PC-3 (cell line): Measurements from ENCODE around the gene COL6A2. TPM values are rescaled to one million over a fixed set of nuclear protein-coding genes. Genes with fewer than 3 reads are reported as not detected.

Experiments
- ATAC-seq: fragments of 200-7000 bp; cut with Tn5 transposase; 2 replicates; pipeline ENCODE4 v1.9.1; 2020; ENCODE audit warnings: mild to moderate bottlenecking, moderate library complexity
- BruUV-seq: library from RNA; stranded (reverse); fragments of 400-500 nt; replicated peaks from 2 replicates; lab custom pipeline; 2021; lab: Mats Ljungman, UMichigan
- CTCF ChIA-PET: fragments of 300-600 bp; sonication (Branson Sonifier 250); formaldehyde crosslinking; loops from one replicate; lab custom pipeline; 2022; ENCODE audit warnings: antibody characterized with exemption; lab: Charles Lee
- POLR2A ChIA-PET: fragments of 300-600 bp; sonication (Branson Sonifier 250); formaldehyde crosslinking; loops from one replicate; lab custom pipeline; 2022; ENCODE audit warnings: antibody characterized with exemption; ENCODE audit not compliant: unreplicated experiment; lab: Charles Lee
- DNase-seq: peaks from one replicate; pipeline ENCODE4 v3.0.0-alpha.2; 2015
- H2AFZ ChIP-seq: fragments of 300-600 bp; sonication (generic); 2 replicates; pipeline ENCODE4 v1.6.0; 2016; ENCODE audit warnings: antibody characterized with exemption, low read length
- H3F3A ChIP-seq: fragments of 300-600 bp; sonication (generic); one replicate; pipeline ENCODE4 v1.6.0; 2017; ENCODE audit warnings: antibody characterized with exemption, low read length, control low read depth, mild to moderate bottlenecking; ENCODE audit not compliant: unreplicated experiment
- H3K27ac ChIP-seq: fragments of 300-600 bp; sonication (generic); 2 replicates; pipeline ENCODE4 v1.5.1; 2016; ENCODE audit warnings: mild to moderate bottlenecking, low read length
- H3K27me3 ChIP-seq: fragments of 300-600 bp; sonication (generic); 2 replicates; pipeline ENCODE4 v1.6.1; 2016; ENCODE audit warnings: low read length, mixed read lengths
- H3K36me3 ChIP-seq: fragments of 300-600 bp; sonication (generic); 2 replicates; pipeline ENCODE4 v1.6.1; 2016; ENCODE audit warnings: low read depth, mixed run types, low read length, mixed read lengths
- H3K4me1 ChIP-seq: fragments of 300-600 bp; sonication (generic); 2 replicates; pipeline ENCODE4 v1.5.1; 2016; ENCODE audit warnings: low read length; ENCODE audit not compliant: insufficient read depth
- H3K4me2 ChIP-seq: fragments of 300-600 bp; sonication (generic); 2 replicates; pipeline ENCODE4 v1.6.0; 2016; ENCODE audit warnings: low read length
- H3K4me3 ChIP-seq: fragments of 300-600 bp; sonication (generic); 2 replicates; pipeline ENCODE4 v1.5.1; 2016; ENCODE audit warnings: mild to moderate bottlenecking, low read length, mixed read lengths
- H3K79me2 ChIP-seq: fragments of 300-600 bp; sonication (generic); 2 replicates; pipeline ENCODE4 v1.6.1; 2017; ENCODE audit warnings: low read length, mixed read lengths
- H3K9ac ChIP-seq: fragments of 300-600 bp; sonication (generic); 2 replicates; pipeline ENCODE4 v1.6.0; 2016; ENCODE audit warnings: mild to moderate bottlenecking, low read length
- H3K9me2 ChIP-seq: fragments of 300-600 bp; sonication (generic); replicated peaks from 2 replicates; pipeline ENCODE4 v1.6.1; 2016; ENCODE audit warnings: mixed run types, low read length, mixed read lengths
- H3K9me3 ChIP-seq: fragments of 300-600 bp; sonication (generic); 2 replicates; pipeline ENCODE4 v1.6.1; 2016; ENCODE audit warnings: low read length, mixed read lengths
- H4K20me1 ChIP-seq: fragments of 300-600 bp; sonication (generic); 2 replicates; pipeline ENCODE4 v1.6.1; 2016; ENCODE audit warnings: low read length, mixed read lengths
- CTCF ChIP-seq: fragments of 300-600 bp; sonication (generic); conservative IDR thresholded peaks from 2 replicates; pipeline ENCODE4 v1.5.1; 2017; ENCODE audit warnings: antibody characterized with exemption, low read depth, mild to moderate bottlenecking, low read length
- EZH2 ChIP-seq: fragments of 300-600 bp; sonication (generic); IDR thresholded peaks from one replicate; pipeline ENCODE4 v1.6.1; 2017; ENCODE audit warnings: antibody characterized with exemption, mild to moderate bottlenecking, low read length; ENCODE audit not compliant: unreplicated experiment
- EZH2phosphoT487 ChIP-seq: fragments of 300-600 bp; sonication (generic); IDR thresholded peaks from 2 replicates; pipeline ENCODE4 v1.6.1; 2018; ENCODE audit warnings: mild to moderate bottlenecking, antibody characterized with exemption, low read length, borderline replicate concordance
- intact Hi-C: fragments of 100-400 bp; cut with micrococcal nuclease; formaldehyde crosslinking; loops from 2 replicates; pipeline ENCODE4 v1.9.0; 2023
- total RNA-seq: library from RNA; depleted of rRNA; stranded (reverse); fragments of >200 nt; gene quantifications from 2 replicates; pipeline ENCODE4 v1.2.3, GENCODE V29; 2014

Gene COL6A2
- total RNA-seq, 1 experiment from 2014 or later = 521 TPM

GRCh38 chr21:46065215-46065913 is 32.5 kb upstream of the COL6A2 start:
- no TSS peak for BruUV-seq
- Histone ChIP-seq H3K79me2 (no peaks in the 10 kb centered on the region), H3F3A (no peaks in the 10 kb centered on the region), H3K9ac (peak overlapping the region; percentile 65), H2AFZ (peak overlapping the region; percentile 54), H3K27ac (peak overlapping the region; percentile 77), H3K4me3 (peak overlapping the region; percentile 25; the same call in 1 of the 2 replicates), H3K9me3 (peaks cover 16% of the 10 kb centered on the region; the same call in 1 of the 2 replicates), H3K4me2 (peak overlapping the region; percentile 61), H3K9me2 (no peaks in the 10 kb centered on the region), H3K27me3 (no peaks in the 10 kb centered on the region), H3K4me1 (peaks cover 28% of the 10 kb centered on the region), H3K36me3 (peaks cover 13% of the 10 kb centered on the region), H4K20me1 (no peaks in the 10 kb centered on the region)
- ATAC-seq (peak; percentile 54), DNase-seq (peak; percentile 34)
- intact Hi-C loops = no loop called here
- POLR2A ChIA-PET = interaction anchor here (0.6 kb wide), 1 partner anchor 14 kb away, joined by 4 read pairs; no protein-coding TSS in a partner anchor
- CTCF ChIA-PET = no interaction called here
- no peak for TF ChIP-seq EZH2phosphoT487
- TF ChIP-seq EZH2 = no peak
- TF ChIP-seq CTCF = no peak

- peak overlapping the region; percentile 61 for H3K4me2 ChIP-seq
- no peaks in the 10 kb centered on the region for H3K9me2 ChIP-seq
- H3K4me3 ChIP-seq = peak overlapping the region; percentile 25; the same call in 1 of the 2 replicates
- H3K4me1 ChIP-seq = peaks cover 23% of the 10 kb centered on the region
- CTCF ChIA-PET = no interaction called here
- H3K9me3 ChIP-seq = peaks cover 16% of the 10 kb centered on the region; the same call in 1 of the 2 replicates
- intact Hi-C loops = no loop called here
- peak overlapping the region; percentile 54 for H2AFZ ChIP-seq
- H4K20me1 ChIP-seq = no peaks in the 10 kb centered on the region
- H3K79me2 ChIP-seq = no peaks in the 10 kb centered on the region
- peak overlapping the region; percentile 65 for H3K9ac ChIP-seq
- DNase-seq (no peak), ATAC-seq (no peak)
- BruUV-seq = no TSS peak
- TF ChIP-seq CTCF (no peak), EZH2 (no peak), EZH2phosphoT487 (no peak)
- H3K36me3 ChIP-seq = peaks cover 13% of the 10 kb centered on the region
- POLR2A ChIA-PET = interaction anchor here (0.7 kb wide), 1 partner anchor 83 kb away, joined by 3 read pairs; no protein-coding TSS in a partner anchor
- peak overlapping the region; percentile 77 for H3K27ac ChIP-seq
- H3K27me3 ChIP-seq = no peaks in the 10 kb centered on the region
- H3F3A ChIP-seq = no peaks in the 10 kb centered on the region
Observed at GRCh38 chr21:46065914-46066551, 31.9 kb upstream of the COL6A2 start.
